Adrenal gland (tissue), 12 donors: ENCODE data around the gene EGR4. TPM values are rescaled to one million over a fixed set of nuclear protein-coding genes. Genes with fewer than 3 reads are reported as not detected.

Experiments used
- DNase-seq, 7 donors: peaks; one replicate each; pipeline ENCODE4 v3.0.0-alpha.2; 2019 to 2020
- H3K27ac ChIP-seq, 5 donors: fragments of 200-600 bp; sonication (generic) in 4 of 5; 1 replicate in 3 of 5; 2 replicates in 2 of 5; pipeline versions ENCODE4 v1.5.1 to v1.8.0; 2016 to 2020; ENCODE audit warnings: mild to moderate bottlenecking in 1 of 5
- H3K27me3 ChIP-seq: fragments of 200-600 bp; 2 replicates; pipeline ENCODE4 v1.8.0; 2021
- H3K36me3 ChIP-seq, 2 donors: fragments of 200-600 bp; replicated peaks in 1 of 2; 1 replicate in 1 of 2; 2 replicates in 1 of 2; pipeline versions ENCODE4 v1.5.1 to v1.8.0; 2018 to 2022
- H3K4me1 ChIP-seq, 2 donors: fragments of 200-600 bp; replicated peaks in 1 of 2; 1 replicate in 1 of 2; 2 replicates in 1 of 2; pipeline versions ENCODE4 v1.5.1 to v1.8.0; 2018 to 2021
- H3K4me3 ChIP-seq, 4 donors: fragments of 200-600 bp; sonication (generic) in 3 of 4; one replicate each; pipeline ENCODE4 v1.5.1; 2016 to 2018
- H3K9me3 ChIP-seq, 3 donors: fragments of 200-600 bp; sonication (generic) in 1 of 3; replicated peaks in 1 of 3; 1 replicate in 2 of 3; 2 replicates in 1 of 3; pipeline versions ENCODE4 v1.5.1 to v1.8.0; 2016 to 2021
- CTCF ChIP-seq, 6 experiments: fragments of 450-650 bp in 4 of 6; fragments of 200-600 bp in 2 of 6; sonication (generic) in 1 of 6; IDR thresholded peaks; 1 replicate in 5 of 6; 2 replicates in 1 of 6; pipeline versions ENCODE4 v1.5.1 to v1.8.0; 2016 to 2021; ENCODE audit warnings: antibody characterized with exemption in 6 of 6, mild to moderate bottlenecking in 2 of 6, moderate library complexity in 1 of 6
- POLR2A ChIP-seq, 2 donors: fragments of 450-650 bp; IDR thresholded peaks; one replicate each; pipeline ENCODE4 v1.6.1; 2017; ENCODE audit warnings: antibody characterized with exemption in 2 of 2, mild to moderate bottlenecking in 2 of 2, moderate library complexity in 1 of 2
- WGBS, 4 donors: extraction: QIAGEN DNeasy Blood & Tissue Kit in 2 of 4; methylation state at CpG; one replicate each; pipeline versions ENCODE4 v1.1.5 to v1.1.7; 2013 to 2017; 5-methylcytosine and 5-hydroxymethylcytosine counted together
- intact Hi-C, 2 donors: fragments of 100-400 bp; cut with DNase I; formaldehyde crosslinking; loops; one replicate each; pipeline versions ENCODE4 v1.14.1 to v1.15.0; 2022 to 2023
- polyA plus RNA-seq, 3 donors: library from polyadenylated mRNA; stranded (reverse); fragments of 200-250 nt in 2 of 3; fragments of 350-450 nt in 1 of 3; fragmentation: Illumina TruSeq in 1 of 3; extraction: RNeasy Lipid Tissue Mini Kit (QIAGEN cat#74804) in 1 of 3; gene quantifications; one replicate each; pipeline ENCODE4 v1.2.3, GENCODE V29; 2013 to 2014
- total RNA-seq, 9 donors: library from RNA; depleted of rRNA in 4 of 9; stranded (reverse); fragments of >200 nt in 4 of 9; fragments of 120-200 nt in 1 of 9; fragmentation: NEBNext Ultra II Directional in 1 of 9; extraction: Animal tissue kit (Norgen Biotek cat#: 25700) in 1 of 9; gene quantifications; one replicate each; pipeline versions ENCODE4 v1.1.0 to v1.2.4, GENCODE V29; 2013 to 2023
- donor health status: healthy with polysubstance abuse.
- donor health status: Bipolar disorder and iron deficiency.
- donor health status: DM: yes; HTN: yes; CAD: no.
- donor health status: DM: no; HTN: no; CAD: no.
- donor health status: DM: no; HTN: no; CAD: no.
- donor health status: DM: yes; HTN: yes; CAD: no.

The EGR4 gene
- total and polyA plus RNA-seq, 12 donors, result 0.20 to 0.32 (median 0.30) TPM; not detected in 9

- Histone ChIP-seq H3K4me3 (peak overlapping the region in 1 of 4 donors; percentile 77), H3K4me1 (peaks cover 8 to 12% of the 10 kb centered on the region in 2 donors), H3K9me3 (no peaks in the 10 kb centered on the region), H3K27me3 (no peaks in the 10 kb centered on the region), H3K27ac (no peak overlapping the region), H3K36me3 (no peaks in the 10 kb centered on the region)
- TF ChIP-seq POLR2A (IDR thresholded peaks at IDR 0.05) (no peak), CTCF (IDR thresholded peaks at IDR 0.05) (no peak)
- intact Hi-C loops, result no loop called here
- DNase-seq, result no peak
- WGBS, 4 donors, result 60 to 67% (median 62%) methylated on average over 4 to 5 of the region's 5 CpGs
These were observed 10.3 kb downstream of the EGR4 start for GRCh38 chr2:73282924-73283544.

- intact Hi-C loops, result no loop called here
- no peaks in the 10 kb centered on the region for H3K27me3 ChIP-seq
- TF ChIP-seq POLR2A (IDR thresholded peaks at IDR 0.05) (no peak), CTCF (IDR thresholded peaks at IDR 0.05) (no peak)
- H3K9me3 ChIP-seq, result no peaks in the 10 kb centered on the region
- H3K27ac ChIP-seq, result no peak overlapping the region
- H3K4me3 ChIP-seq, result no peak overlapping the region
- H3K4me1 ChIP-seq, result peaks cover 8 to 12% of the 10 kb centered on the region in 2 donors
- H3K36me3 ChIP-seq, result no peaks in the 10 kb centered on the region
- DNase-seq, result no peak
These were observed 12.1 kb downstream of the EGR4 start for GRCh38 chr2:73281244-73281643.

GRCh38 chr2:73279852-73280251 lies 13.5 kb downstream of the EGR4 start:
- Histone ChIP-seq H3K9me3 (no peaks in the 10 kb centered on the region), H3K36me3 (no peaks in the 10 kb centered on the region), H3K4me3 (no peak overlapping the region), H3K27me3 (no peaks in the 10 kb centered on the region), H3K27ac (no peak overlapping the region), H3K4me1 (peaks cover 8 to 12% of the 10 kb centered on the region in 2 donors)
- WGBS, 4 donors, result 82 to 88% (median 85%) methylated on average over 9 of the region's 9 CpGs
- DNase-seq, result no peak
- TF ChIP-seq CTCF (IDR thresholded peaks at IDR 0.05) (no peak), POLR2A (IDR thresholded peaks at IDR 0.05) (no peak)
- intact Hi-C loops, result no loop called here

GRCh38 chr2:73272270-73272669 lies 21.1 kb downstream of the EGR4 start:
- intact Hi-C loops, result no loop called here
- Histone ChIP-seq H3K27ac (no peak overlapping the region), H3K4me1 (no peaks in the 10 kb centered on the region), H3K4me3 (no peak overlapping the region), H3K36me3 (no peaks in the 10 kb centered on the region), H3K27me3 (peaks cover 14% of the 10 kb centered on the region), H3K9me3 (no peaks in the 10 kb centered on the region)
- TF ChIP-seq POLR2A (IDR thresholded peaks at IDR 0.05) (no peak), CTCF (IDR thresholded peaks at IDR 0.05) (no peak)
- DNase-seq, result no peak
- 80 to 100% (median 91%) methylated on average over 1 of the region's 1 CpG for WGBS, 4 donors
